GM21360 (cell line): ENCODE results near the gene MTUS2.
"Not testable (repeated sequence)": the region's sequence is repeated elsewhere in the genome, so short reads cannot be mapped to it uniquely, and the experiment has no call there.

Experiments used
- ATAC-seq: cut with Tn5 transposase; IDR thresholded peaks from one replicate; pipeline ENCODE4 v1.9.1; 2021; ENCODE audit warnings: mild to moderate bottlenecking, moderate library complexity; ENCODE audit not compliant: unreplicated experiment

MTUS2 gene

GRCh38 chr13:29382021-29382420, 561.9 kb downstream of the MTUS2 start:
- ATAC-seq = no peak

DNA sequence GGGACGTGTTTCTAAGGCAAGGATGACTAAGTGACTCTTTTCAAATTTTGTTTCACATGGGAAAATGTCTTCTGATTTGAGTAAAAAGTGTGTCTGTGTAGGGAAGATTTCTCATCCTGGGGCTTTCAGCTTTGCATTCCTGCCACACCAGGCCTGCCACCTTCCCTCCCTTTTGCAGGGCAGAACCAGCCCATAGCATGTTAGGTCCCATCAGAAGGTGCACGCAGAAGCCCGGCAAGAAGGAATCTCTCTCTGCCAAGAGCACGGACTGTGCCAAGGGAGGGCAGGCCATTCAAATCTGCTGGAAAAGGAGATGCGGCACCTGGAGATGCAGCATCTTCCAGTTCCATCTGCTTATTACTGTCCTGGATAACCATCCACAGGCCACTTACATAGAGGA, 563.3 kb downstream of the MTUS2 start:
- no peak for ATAC-seq

- no peak for ATAC-seq
These were observed 564.3 kb downstream of the MTUS2 start for GRCh38 chr13:29384466-29384865.

DNA sequence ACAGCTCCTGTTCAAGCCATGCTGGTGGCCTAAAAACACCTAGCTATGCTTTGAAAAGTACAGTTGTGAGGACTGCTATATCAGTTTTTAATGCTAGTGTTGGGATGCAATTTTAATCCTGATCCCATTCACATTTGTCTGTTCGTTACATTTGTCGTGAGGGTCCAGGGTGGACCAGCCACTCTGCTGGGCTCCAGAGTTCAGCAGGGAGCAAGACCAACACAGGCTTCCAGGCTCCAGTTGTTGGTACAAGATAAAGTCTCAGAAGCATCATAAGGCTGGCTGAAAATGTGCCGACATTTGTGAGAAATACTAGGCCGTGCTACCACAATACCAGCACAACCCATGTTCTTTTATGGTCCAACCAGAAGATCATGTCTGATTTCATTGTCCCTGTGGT, 564.7 kb downstream of the MTUS2 start:
- ATAC-seq = no peak

DNA sequence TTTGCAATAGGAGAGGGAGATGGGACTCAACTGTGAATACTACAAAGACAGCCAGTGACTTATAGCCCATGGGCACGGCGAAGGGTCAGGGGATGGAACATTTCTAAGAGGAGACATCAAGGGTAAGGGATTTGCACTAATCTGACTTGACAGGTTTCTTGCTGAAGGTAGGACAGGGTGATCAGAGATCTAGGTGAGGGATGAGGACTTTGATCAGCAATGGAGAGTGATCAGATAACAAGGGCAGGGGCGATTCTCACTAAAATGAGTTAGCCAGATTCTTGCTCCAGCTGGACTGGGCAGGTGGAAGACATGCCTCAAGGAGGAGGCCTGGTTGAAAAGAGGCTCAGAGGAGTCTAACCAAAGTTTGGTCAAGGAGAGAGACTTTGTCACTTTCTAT, 566.1 kb downstream of the MTUS2 start:
- ATAC-seq = no peak

- ATAC-seq = not testable (repeated sequence)
These were observed 570.5 kb downstream of the MTUS2 start for GRCh38 chr13:29390598-29390997.

DNA sequence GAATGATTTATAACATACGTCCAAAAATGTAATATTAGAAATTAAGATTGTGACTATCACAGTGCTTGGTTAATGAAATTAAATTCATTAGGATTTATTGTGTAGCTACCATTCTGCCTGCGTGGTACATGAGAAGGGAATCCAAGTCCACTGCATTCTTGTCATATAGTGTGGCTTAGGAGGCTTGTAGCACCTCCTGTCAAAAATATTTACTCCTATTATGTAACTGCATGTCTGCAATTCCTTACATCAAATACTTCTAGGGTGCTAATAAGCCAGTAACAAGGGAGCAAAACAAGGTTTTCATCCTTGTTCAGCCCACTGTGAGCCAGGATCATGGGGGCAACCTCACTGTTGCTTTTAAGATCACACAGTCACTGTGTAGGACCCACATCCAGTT, 576.3 kb downstream of the MTUS2 start:
- no peak for ATAC-seq

GRCh38 chr13:29397265-29397664, 577.1 kb downstream of the MTUS2 start:
- no peak for ATAC-seq

GRCh38 chr13:29402166-29402636, 582.1 kb downstream of the MTUS2 start:
- ATAC-seq = no peak

DNA sequence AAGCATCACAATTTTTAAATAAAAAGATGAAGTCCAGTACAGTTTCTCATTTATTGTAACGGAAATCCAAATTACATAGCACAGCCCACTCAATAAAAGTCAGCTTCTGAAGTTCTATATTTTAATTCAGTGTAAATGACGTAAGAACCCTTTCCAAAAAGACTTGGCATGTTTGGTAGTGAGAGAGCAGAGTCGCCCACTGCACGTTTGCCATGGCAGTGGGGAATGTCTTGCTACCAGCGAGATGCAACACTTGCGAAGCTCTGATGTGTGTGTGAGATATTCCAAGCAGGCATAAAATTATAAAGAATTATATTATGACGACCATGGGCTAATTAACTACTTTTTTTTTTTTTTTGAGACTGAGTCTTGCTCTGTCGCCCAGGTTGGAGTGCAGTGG, 585.3 kb downstream of the MTUS2 start:
- ATAC-seq = no peak

DNA sequence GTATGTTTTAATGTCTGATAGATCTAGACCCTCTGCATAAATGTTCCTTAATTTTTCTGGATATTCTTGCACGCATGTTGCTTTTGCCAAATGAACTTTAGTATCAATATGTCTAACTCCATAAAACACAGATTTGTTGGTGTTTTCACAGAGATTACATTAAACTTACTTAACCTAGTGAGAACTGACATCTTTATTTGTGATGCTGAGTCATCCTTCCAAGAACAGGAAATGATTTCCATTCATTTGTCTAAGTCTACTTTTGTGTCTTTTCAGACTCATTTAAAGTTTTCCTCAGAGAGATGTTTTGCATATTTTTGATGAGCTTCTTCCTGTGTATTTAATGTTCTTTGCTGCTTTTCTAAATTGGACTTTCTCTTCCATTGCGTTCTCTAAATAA, 591.3 kb downstream of the MTUS2 start:
- ATAC-seq = no peak

GRCh38 chr13:29418026-29418425, 597.9 kb downstream of the MTUS2 start:
- no peak for ATAC-seq

GRCh38 chr13:29421118-29421517, 601.0 kb downstream of the MTUS2 start:
- ATAC-seq = no peak

DNA sequence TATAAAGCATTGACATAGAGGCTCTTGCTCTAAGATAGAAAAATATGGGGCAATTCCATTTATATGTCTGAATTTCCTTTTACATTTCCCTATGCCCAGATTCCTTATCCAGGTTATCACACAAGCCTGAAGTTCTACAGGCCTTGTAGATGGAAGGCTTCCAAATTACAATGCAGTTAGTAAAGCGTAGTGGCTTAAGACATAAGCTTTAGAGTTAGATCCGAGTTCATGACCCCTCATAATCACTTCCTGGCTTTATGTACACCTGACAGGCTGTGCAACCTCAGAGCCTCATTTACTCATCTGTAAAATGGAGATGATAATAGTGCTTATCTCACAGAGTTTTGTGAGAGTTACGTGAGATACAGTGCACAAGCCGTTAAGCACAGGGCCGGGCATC, 601.9 kb downstream of the MTUS2 start:
- ATAC-seq = no peak

DNA sequence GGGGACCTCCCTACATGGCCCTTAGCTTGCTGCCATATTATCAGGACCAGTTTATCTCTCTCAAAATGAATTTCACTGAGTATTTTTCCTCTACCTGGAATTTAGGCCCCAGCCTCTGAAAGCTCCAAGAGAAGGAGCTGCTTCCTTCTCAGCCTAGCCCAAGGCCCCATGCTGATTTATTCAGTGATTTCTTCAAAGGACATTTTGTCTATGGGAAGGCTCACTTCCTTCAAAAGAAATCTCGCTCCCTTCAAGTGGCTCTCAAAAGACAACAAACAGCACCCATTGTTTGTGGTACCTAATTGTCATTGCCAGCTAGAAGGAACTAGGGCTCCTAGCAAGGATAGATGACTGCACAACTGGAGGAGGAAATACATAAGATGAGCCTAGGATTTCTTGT, 602.9 kb downstream of the MTUS2 start:
- no peak for ATAC-seq

GRCh38 chr13:29427937-29428309, 607.8 kb downstream of the MTUS2 start:
- ATAC-seq = no peak

- no peak for ATAC-seq
These were observed 608.4 kb downstream of the MTUS2 start for GRCh38 chr13:29428310-29429181.

DNA sequence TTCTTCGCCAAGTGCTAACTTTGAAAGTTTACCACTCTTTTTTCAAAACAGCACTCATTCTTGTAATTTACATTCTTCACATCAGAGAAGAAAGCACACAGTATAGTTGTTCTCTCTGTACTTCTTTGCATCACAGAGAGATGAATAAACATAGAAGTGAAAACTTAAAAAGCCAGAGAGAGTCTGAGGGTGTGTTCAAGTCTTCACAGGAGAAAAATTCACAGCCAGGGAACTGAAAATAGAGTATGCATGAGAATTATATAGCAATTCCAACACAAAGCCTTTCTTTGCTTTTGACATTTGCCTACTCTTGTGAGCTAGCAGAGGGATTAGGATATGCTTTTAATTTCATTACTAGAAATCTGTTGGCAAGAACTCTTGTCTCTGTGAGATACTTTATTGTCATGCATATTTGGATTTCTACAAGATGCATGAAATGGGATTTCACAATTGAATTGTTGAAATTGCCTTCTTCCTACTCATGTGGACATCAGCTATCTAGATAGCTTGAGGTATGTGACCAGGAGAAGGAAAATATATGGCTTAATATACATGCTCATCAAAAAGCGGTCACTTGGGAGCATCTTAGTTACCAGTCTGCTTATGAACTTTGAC, 609.3 kb downstream of the MTUS2 start:
- ATAC-seq = no peak

DNA sequence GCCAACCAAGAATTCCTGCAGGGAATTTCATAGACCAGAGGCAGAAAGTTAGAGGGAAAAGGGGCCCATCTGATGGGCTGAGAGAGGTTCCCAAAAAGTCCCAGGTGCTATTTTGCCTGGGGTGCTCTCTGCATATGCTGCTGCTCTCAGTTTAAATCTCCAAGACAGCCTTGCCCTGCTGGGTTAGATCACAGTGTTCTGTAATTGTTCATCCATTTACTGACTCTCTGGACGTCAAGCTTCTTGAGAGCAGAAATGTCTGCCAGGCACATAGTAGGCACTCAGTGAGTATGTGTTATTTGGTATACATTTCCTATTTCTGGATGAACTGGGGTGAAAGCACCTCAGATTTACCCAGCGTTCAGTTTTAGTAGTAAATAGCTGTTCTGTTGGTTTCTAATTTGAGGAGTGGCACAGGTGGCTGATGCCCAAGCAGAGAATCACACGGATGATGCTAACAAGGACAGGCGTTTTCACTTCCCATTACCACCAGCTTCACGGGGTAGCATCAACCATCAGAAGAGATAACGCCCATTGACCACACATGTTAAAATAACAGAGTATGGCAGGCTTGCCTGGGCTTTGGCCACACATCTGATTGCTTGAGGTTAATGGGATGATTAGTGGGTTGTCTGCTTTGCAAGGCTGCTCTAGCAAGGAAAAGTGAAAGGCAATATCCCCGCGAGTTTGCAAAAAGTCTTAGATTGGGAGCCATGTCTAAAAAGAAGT, 614.2 kb downstream of the MTUS2 start:
- ATAC-seq = no peak

DNA sequence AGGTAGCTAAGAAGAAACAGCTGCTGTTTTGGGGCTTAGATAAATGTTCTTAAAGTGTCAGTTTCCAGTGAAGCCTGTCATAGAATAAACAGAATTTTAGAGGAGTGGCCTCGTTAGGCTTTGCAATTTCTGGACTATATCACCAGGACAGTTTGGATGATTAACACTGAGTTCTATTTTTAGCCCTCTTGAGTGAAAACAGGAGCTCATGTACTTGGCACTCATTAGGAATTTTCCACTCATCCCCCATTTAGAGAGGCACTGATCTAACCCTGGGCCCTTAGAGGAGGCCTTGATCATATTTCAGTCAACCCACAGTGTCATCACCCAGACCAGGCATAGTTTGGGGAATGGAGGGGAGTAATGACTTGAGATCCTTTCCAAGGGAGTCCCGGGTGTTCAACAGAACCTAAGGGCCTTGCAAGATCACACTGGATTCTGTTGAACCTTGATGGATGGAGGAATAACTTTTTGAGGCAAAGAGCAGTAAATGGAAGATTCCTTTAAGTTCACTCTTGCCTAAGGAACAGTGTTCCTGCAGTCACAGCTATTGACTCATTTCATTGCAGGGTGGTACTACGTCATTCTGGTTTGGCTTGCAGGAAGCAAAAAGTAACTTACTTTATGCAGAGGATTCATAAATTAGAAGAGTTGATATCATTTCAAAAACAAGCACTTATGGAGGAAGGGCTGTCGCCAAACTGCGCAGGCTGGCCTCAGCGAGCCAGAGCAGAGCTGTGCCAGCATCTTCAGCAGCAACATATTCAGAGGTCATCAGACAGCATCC, 615.2 kb downstream of the MTUS2 start:
- no peak for ATAC-seq

- ATAC-seq = no peak
These were observed 616.2 kb downstream of the MTUS2 start for GRCh38 chr13:29436291-29436690.
